ENCODE measurements around the gene KPNB1. TPM values are rescaled to one million over a fixed set of nuclear protein-coding genes. Genes with fewer than 3 reads are reported as not detected.
A peak's percentile ranks its signal among the peaks of the same experiment; 100 is the strongest.

The KPNB1 gene
- total and polyA plus RNA-seq, 9 donors: 63.4 to 346 (median 236) TPM

GRCh38 chr17:47692895-47693730, 43.4 kb downstream of the KPNB1 start:
- TF ChIP-seq, protein P1, sequence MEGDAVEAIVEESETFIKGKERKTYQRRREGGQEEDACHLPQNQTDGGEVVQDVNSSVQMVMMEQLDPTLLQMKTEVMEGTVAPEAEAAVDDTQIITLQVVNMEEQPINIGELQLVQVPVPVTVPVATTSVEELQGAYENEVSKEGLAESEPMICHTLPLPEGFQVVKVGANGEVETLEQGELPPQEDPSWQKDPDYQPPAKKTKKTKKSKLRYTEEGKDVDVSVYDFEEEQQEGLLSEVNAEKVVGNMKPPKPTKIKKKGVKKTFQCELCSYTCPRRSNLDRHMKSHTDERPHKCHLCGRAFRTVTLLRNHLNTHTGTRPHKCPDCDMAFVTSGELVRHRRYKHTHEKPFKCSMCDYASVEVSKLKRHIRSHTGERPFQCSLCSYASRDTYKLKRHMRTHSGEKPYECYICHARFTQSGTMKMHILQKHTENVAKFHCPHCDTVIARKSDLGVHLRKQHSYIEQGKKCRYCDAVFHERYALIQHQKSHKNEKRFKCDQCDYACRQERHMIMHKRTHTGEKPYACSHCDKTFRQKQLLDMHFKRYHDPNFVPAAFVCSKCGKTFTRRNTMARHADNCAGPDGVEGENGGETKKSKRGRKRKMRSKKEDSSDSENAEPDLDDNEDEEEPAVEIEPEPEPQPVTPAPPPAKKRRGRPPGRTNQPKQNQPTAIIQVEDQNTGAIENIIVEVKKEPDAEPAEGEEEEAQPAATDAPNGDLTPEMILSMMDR (IDR thresholded peaks at IDR 0.05): no peak
- no peak for TF ChIP-seq POLR2A (IDR thresholded peaks at IDR 0.05)
- no peak for TF ChIP-seq EP300 (IDR thresholded peaks at IDR 0.05)
- WGBS, 3 donors: 17 to 24% (median 18%) methylated on average over 10 of the region's 10 CpGs
- Histone ChIP-seq H3K27me3 (no peaks in the 10 kb centered on the region), H3K4me1 (ENCODE audit: insufficient read depth) (no peaks in the 10 kb centered on the region), H3K36me3 (no peaks in the 10 kb centered on the region), H3K4me3 (peak overlapping the region; percentile 58), H3K27ac (peak overlapping the region in 1 of 2 donors; percentile 92), H3K9me3 (no peaks in the 10 kb centered on the region)
- peak in 1 of 5 donors; percentile 47 for DNase-seq
- intact Hi-C loops (cut with DNase I): no loop called here

GRCh38 chr17:47693731-47694580, 44.2 kb downstream of the KPNB1 start, which contains the start of gene TBKBP1:
Gene TBKBP1, plus strand, starts transcription at chr17:47694161. Its CDS starts 1,952 bp downstream, at chr17:47696113.
- H3K4me3 ChIP-seq: peak within 1 kb of the TSS; percentile 58
- no peaks in the 10 kb centered on the region for H3K9me3 ChIP-seq
- TF ChIP-seq, protein P1 (IDR thresholded peaks at IDR 0.05): no peak
- TF ChIP-seq POLR2A (IDR thresholded peaks at IDR 0.05) (no peak), EP300 (IDR thresholded peaks at IDR 0.05) (no peak)
- intact Hi-C loops (cut with DNase I): no loop called here
- H3K27ac ChIP-seq: peak within 1 kb of the TSS; percentile 92 to 94
- H3K4me1 ChIP-seq (ENCODE audit: insufficient read depth): no peaks in the 10 kb centered on the region
- 0 to 1% (median 1%) methylated on average over 73 to 86 of the region's 87 CpGs for WGBS, 3 donors
- peak; percentile 56 to 84 (median 73) for DNase-seq
- no peaks in the 10 kb centered on the region for H3K27me3 ChIP-seq
- no peaks in the 10 kb centered on the region for H3K36me3 ChIP-seq

DNA sequence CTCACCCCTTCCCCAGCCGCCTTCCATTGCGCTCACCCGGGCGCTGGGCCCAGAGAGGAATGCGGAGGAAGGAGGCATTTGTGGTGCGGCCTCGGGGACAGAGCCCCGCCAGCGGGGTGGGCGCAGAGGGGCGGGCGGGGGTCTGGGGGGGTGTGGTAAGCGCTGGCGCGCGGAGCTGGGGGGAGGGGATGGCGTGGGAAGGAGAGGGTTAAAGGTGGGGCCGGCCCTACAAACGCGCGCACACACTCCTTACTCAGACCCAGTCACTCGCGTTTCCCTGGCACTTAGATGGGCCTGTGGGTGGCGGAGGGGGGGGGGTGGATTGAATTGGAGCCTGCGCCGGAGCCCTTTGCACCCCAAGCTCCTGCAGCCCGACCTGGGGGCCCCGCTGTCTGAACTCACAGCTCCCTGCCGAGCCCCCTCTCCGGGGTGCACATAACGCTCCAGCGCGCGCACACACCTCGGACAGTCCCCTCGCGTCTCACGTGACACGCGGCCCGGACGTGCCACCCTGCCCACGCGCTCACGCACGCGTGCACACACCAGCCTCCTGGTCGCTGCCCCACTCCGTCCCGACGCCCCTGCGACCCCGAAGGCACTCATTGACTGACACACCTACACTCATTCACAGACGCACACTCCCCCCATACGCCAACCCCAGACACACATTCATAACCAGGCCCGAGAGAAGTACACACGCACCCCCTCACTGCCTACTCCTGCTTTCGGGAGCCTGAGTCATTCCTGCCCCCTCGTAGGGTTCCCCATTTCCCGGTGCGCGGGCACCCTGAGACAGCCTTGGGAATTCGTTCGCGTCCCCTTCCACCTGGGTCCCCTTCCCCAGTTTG, 45.1 kb downstream of the KPNB1 start:
- DNase-seq: peak; percentile 66 to 84 (median 78)
- peak overlapping the region; percentile 92 to 94 for H3K27ac ChIP-seq
- WGBS, 3 donors: 0% methylated on average over 49 to 65 of the region's 65 CpGs
- H3K36me3 ChIP-seq: no peaks in the 10 kb centered on the region
- intact Hi-C loops (cut with DNase I): no loop called here
- H3K9me3 ChIP-seq: no peaks in the 10 kb centered on the region
- TF ChIP-seq POLR2A (IDR thresholded peaks at IDR 0.05): no peak
- TF ChIP-seq EP300 (IDR thresholded peaks at IDR 0.05): no peak
- TF ChIP-seq, protein P1 (IDR thresholded peaks at IDR 0.05): no peak
- H3K4me1 ChIP-seq (ENCODE audit: insufficient read depth): no peaks in the 10 kb centered on the region
- H3K4me3 ChIP-seq: peak overlapping the region; percentile 58
- no peaks in the 10 kb centered on the region for H3K27me3 ChIP-seq

All from ovary (tissue), 9 donors.